CD4-positive, alpha-beta T cell treated with Interferon gamma for 1 hour (primary cell): Measurements from ENCODE around the gene ITPR1.

Source experiments
- DNase-seq: peaks from one replicate; pipeline ENCODE4 v3.0.0-alpha.2; 2020

Gene ITPR1

GRCh38 chr3:4655145-4656045 lies 162.2 kb downstream of the ITPR1 start:
- no peak for DNase-seq

DNA sequence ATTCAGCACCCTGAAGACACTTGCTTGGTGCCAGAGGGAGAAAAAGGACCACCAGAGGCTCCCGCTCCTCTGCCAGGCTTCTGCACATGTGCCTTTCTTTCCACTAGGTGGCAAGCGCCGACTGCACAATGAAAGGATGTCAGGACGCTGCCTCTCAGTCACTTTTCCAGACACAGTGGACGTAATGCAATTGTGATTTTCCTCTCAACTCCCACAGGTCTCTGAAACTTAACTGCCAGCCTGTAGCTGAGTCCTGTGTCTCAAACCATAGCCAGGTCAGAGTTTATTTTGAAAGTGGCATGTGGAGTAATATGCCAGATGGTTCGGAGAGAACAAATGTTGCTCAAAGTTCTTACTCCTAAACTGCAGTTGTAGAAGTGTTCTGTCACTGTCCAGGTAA lies 162.9 kb downstream of the ITPR1 start:
- DNase-seq, result no peak

- no peak for DNase-seq
Observed at GRCh38 chr3:4656626-4657328, 163.6 kb downstream of the ITPR1 start.

DNA sequence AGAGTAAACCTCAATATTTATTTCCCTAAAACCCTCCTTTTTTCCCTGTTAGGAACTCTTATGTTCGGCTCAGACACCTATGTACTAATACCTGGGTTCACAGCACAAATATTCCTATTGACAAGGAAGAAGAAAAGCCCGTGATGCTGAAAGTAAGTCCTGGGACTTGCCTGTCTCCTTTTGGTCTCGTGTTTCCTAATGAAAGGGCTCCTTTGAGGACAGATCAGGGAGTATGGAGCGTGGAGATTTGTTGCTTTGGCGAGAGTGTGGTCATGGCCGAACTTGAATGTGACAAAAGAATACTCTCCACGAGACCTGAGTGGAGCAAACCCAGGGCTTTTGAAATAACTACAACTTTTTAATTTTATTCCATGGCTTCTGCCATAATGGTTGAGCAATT lies 167.8 kb downstream of the ITPR1 start:
- no peak for DNase-seq

GRCh38 chr3:4664412-4664811 lies 171.3 kb downstream of the ITPR1 start:
- DNase-seq, result no peak

GRCh38 chr3:4665197-4665596 lies 172.0 kb downstream of the ITPR1 start:
- no peak for DNase-seq

GRCh38 chr3:4666071-4666470 lies 172.9 kb downstream of the ITPR1 start:
- no peak for DNase-seq

GRCh38 chr3:4670352-4670751 lies 177.2 kb downstream of the ITPR1 start:
- no peak for DNase-seq

DNA sequence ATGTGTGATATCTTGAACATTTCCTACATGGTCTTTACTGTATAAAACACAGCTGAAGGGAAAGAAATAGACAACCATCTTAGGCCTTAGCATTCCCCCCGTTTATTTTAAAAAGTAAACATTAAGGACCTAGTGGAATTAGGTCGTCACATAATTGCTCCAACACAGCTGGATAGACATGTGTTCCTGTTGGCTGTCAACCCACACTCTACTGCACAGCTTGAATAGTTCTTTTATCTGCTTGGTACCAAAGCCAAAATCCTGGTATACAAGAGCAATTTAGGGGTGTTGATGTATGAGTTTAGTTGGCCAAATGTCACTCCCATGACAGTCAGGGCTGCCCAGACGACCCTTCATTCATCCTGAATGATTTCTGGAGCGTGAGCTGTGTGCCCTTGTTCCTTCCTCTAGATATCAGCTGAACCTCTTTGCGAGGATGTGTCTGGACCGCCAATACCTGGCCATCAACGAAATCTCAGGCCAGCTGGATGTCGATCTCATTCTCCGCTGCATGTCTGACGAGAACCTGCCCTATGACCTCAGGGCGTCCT lies 179.7 kb downstream of the ITPR1 start:
- no peak for DNase-seq

GRCh38 chr3:4674216-4674615 lies 181.1 kb downstream of the ITPR1 start:
- no peak for DNase-seq

GRCh38 chr3:4675704-4676103 lies 182.6 kb downstream of the ITPR1 start:
- no peak for DNase-seq

- DNase-seq, result no peak
Observed at GRCh38 chr3:4678320-4678719, 185.2 kb downstream of the ITPR1 start.

DNA sequence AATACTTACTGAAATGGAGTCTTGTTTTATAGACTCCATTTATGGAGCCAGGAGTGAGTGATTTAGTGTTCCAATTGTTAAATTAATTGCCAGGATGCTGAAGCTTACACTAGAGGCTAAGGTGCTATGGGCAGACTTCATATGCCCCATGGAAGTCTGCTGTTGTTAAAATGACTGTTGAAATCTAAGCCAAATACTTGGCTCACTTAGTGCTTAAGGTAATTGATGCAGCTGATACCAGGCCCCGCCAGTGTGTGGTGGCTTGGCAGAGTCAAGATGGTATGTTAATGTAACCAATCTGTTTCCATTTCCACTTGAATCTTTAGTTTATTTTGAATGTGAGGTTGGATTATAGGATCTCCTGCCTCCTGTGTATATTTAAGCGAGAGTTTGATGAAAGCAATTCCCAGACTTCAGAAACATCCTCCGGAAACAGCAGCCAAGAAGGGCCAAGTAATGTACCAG lies 187.1 kb downstream of the ITPR1 start:
- DNase-seq, result no peak

DNA sequence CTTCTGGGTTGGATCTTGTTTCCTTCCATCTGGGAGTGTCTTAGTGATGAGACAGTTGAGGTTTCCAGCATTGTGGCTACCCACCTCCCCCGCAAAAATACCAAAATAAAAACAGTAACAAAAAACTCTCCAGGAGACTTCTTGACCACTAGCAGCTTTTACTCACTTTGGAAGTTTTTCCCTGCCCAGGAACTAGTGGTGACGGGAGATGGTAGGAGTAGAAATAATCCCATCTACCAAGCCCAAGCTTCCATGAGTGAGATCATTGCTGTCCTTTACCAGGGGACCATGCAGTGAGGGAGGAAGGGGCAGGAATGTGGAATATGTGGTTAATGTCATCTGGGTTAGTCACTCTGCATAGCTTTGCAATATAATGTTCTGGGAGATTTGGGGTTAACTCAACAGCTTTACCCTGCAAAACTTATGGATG lies 187.7 kb downstream of the ITPR1 start:
- DNase-seq, result no peak

- no peak for DNase-seq
Observed at GRCh38 chr3:4681301-4681700, 188.2 kb downstream of the ITPR1 start.

- DNase-seq, result no peak
Observed at GRCh38 chr3:4684117-4684516, 191.0 kb downstream of the ITPR1 start.

GRCh38 chr3:4684976-4685375 lies 191.8 kb downstream of the ITPR1 start:
- DNase-seq, result no peak

GRCh38 chr3:4685673-4686345 lies 192.7 kb downstream of the ITPR1 start:
- no peak for DNase-seq

GRCh38 chr3:4686619-4687018 lies 193.5 kb downstream of the ITPR1 start:
- DNase-seq, result no peak

GRCh38 chr3:4687167-4687566 lies 194.0 kb downstream of the ITPR1 start:
- no peak for DNase-seq

DNA sequence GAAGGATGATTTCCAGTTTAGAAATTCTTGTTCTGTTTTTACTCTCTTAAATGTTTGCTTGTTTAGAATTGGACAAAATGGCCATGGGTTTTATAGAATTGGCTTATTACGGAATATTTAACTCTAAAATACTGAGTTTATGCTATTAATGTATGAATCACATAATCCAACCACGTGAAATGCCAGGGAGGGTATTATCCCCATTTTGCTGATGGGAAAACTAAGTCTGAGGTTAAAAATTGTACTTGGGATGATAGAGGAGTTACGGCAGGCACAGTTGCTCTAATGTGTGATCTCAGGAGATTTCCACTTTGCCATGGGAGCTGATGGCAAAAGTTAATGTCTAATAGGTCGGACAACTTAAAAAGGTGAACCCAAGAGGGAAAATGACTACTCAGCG lies 194.4 kb downstream of the ITPR1 start:
- no peak for DNase-seq

GRCh38 chr3:4688411-4688810 lies 195.3 kb downstream of the ITPR1 start:
- no peak for DNase-seq

DNA sequence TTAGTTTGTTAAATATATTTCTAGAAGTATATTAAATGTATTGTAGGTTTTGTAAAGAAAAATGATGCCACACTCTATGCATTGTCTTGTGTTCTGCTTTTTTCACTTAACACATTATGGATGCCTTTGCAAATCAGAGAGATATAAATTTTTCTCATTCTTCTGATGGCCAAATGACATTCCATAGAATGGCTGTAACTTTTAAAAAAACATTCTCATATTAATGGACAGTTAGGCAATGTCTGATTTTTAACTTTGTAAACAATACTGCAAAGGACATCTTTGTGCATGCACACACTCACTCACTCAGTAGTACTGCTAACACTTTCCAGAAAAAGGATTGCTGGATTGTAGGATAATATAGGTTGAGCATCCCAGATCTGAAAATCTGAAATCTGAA lies 195.9 kb downstream of the ITPR1 start:
- no peak for DNase-seq
